Heart left ventricle (tissue), 16 donors: ENCODE data around the gene TMEM121B. TPM values are rescaled to one million over a fixed set of nuclear protein-coding genes. Genes with fewer than 3 reads are reported as not detected.

Source experiments
- ATAC-seq, 4 donors: fragments of 200-7000 bp; cut with Tn5 transposase; one replicate each; pipeline ENCODE4 v1.9.1; 2020 to 2022; ENCODE audit warnings: moderate library complexity in 4 of 4, mild to moderate bottlenecking in 3 of 4, moderate number of reproducible peaks in 1 of 4
- DNase-seq, 5 donors: peaks; one replicate each; pipeline ENCODE4 v3.0.0-alpha.2; 2020
- H3K27ac ChIP-seq, 12 donors: fragments of 200-600 bp; sonication (generic) in 4 of 12; one replicate each; pipeline versions ENCODE4 v1.5.0 to v1.8.0; 2016 to 2022; ENCODE audit warnings: mild to moderate bottlenecking in 2 of 12
- H3K27me3 ChIP-seq, 9 donors: fragments of 200-600 bp; sonication (generic) in 2 of 9; one replicate each; pipeline versions ENCODE4 v1.5.1 to v1.8.0; 2016 to 2022; ENCODE audit warnings: mild to moderate bottlenecking in 3 of 9
- H3K36me3 ChIP-seq, 9 donors: fragments of 200-600 bp; sonication (generic) in 2 of 9; one replicate each; pipeline versions ENCODE4 v1.5.0 to v1.8.0; 2018 to 2022; ENCODE audit warnings: mild to moderate bottlenecking in 2 of 9
- H3K4me1 ChIP-seq, 12 donors: fragments of 200-600 bp; sonication (generic) in 4 of 12; one replicate each; pipeline versions ENCODE4 v1.5.0 to v1.8.0; 2016 to 2022; ENCODE audit warnings: mild to moderate bottlenecking in 3 of 12
- H3K4me3 ChIP-seq, 12 donors: fragments of 200-600 bp; sonication (generic) in 4 of 12; one replicate each; pipeline versions ENCODE4 v1.5.0 to v1.8.0; 2017 to 2022; ENCODE audit warnings: mild to moderate bottlenecking in 9 of 12, moderate library complexity in 4 of 12
- H3K9me3 ChIP-seq, 12 donors: fragments of 200-600 bp; sonication (generic) in 4 of 12; one replicate each; pipeline versions ENCODE4 v1.5.0 to v1.8.0; 2016 to 2022; ENCODE audit warnings: mild to moderate bottlenecking in 1 of 12
- CTCF ChIP-seq, 12 donors: fragments of 200-600 bp; sonication (generic) in 4 of 12; IDR thresholded peaks; one replicate each; pipeline versions ENCODE4 v1.5.0 to v1.8.0; 2018 to 2022; ENCODE audit warnings: antibody characterized with exemption in 12 of 12, mild to moderate bottlenecking in 5 of 12
- POLR2A ChIP-seq, 2 donors: fragments of 450-650 bp; IDR thresholded peaks; one replicate each; pipeline ENCODE4 v1.6.1; 2017; ENCODE audit warnings: antibody characterized with exemption in 2 of 2, mild to moderate bottlenecking in 2 of 2, moderate library complexity in 2 of 2
- WGBS, 4 donors: extraction: QIAGEN DNeasy Blood & Tissue Kit in 2 of 4; methylation state at CpG; one replicate each; pipeline versions ENCODE4 v1.1.5 to v1.1.7; 2013 to 2018; 5-methylcytosine and 5-hydroxymethylcytosine counted together
- intact Hi-C, 10 donors: fragments of 100-400 bp; cut with DNase I; formaldehyde crosslinking; loops; one replicate each; pipeline versions ENCODE4 v1.11.1 to v1.14.2; 2022
- polyA plus RNA-seq, 2 donors: library from polyadenylated mRNA; stranded (reverse); fragments of 200-250 nt; gene quantifications; one replicate each; pipeline ENCODE4 v1.2.3, GENCODE V29; 2013
- total RNA-seq, 9 donors: library from RNA; depleted of rRNA in 2 of 9; stranded (reverse); fragments of >200 nt in 2 of 9; fragmentation: NEBNext Ultra II Directional in 3 of 9; extraction: Animal tissue kit (Norgen Biotek cat#: 25700) in 3 of 9; gene quantifications; one replicate each; pipeline versions ENCODE4 v1.1.0 to v1.2.4, GENCODE V29; 2016 to 2023
- donor health status: ischemic (EF 13 %, LVEDD 7.1; RV severe dilation, severe dysfunction).
- donor health status: healthy with polysubstance abuse.
- donor health status: DM: no; HTN: yes; CAD: no.
- donor health status: DM: no; HTN: no; CAD: no.
- donor health status: ischemic (EF 25% LVEDD 6.9; RV normal size, moderate dysfunction).
- donor health status: ischemic (EF 25% LVEDD 5.7; RV mildly dilated, moderate dysfunction).
- donor health status: healthy.
- donor health status: DM: yes; HTN: yes; CAD: no.
- donor health status: ischemic (EF 35%, LVEDD 5.7; RV mildly dilated, moderate dysfunction).
- donor health status: nonischemic (EF 11% LVEDD 7.7; RV severe dilation, severe dysfunction).
- donor health status: DM: yes; HTN: yes; CAD: no.
- donor health status: PGD.
- donor health status: ischemic (EF 29% LVEDD 5.4; RV normal size, mild dysfunction).
- donor health status: nonischemic (EF 23%, LVEDD 6.1; RV moderate dilation, normal function).

The TMEM121B gene
- total and polyA plus RNA-seq, 11 donors = 0.49 to 3.3 (median 1.7) TPM

GRCh38 chr22:17115236-17115635 lies 5.9 kb downstream of the TMEM121B start:
- Histone ChIP-seq H3K4me3 (no peak overlapping the region), H3K27me3 (no peaks in the 10 kb centered on the region), H3K36me3 (peaks cover 0 to 9% (median 0%) of the 10 kb centered on the region in 9 donors), H3K27ac (peak overlapping the region in 1 of 12 donors; percentile 88), H3K4me1 (peaks cover 0 to 66% (median 12%) of the 10 kb centered on the region in 12 donors), H3K9me3 (no peaks in the 10 kb centered on the region)
- WGBS, 4 donors = 60 to 72% (median 66%) methylated on average over 3 to 4 of the region's 4 CpGs
- ATAC-seq (no peak), DNase-seq (no peak)
- intact Hi-C loops = loop anchor here in 2 of 10 donors (5.0 kb wide), 1 partner anchor 57 kb away; no protein-coding TSS in a partner anchor
- no peak for TF ChIP-seq POLR2A (IDR thresholded peaks at IDR 0.05)
- no peak for TF ChIP-seq CTCF (IDR thresholded peaks at IDR 0.05)

- TF ChIP-seq POLR2A (IDR thresholded peaks at IDR 0.05) = no peak
- no peak for TF ChIP-seq CTCF (IDR thresholded peaks at IDR 0.05)
- ATAC-seq (no peak), DNase-seq (no peak)
- Histone ChIP-seq H3K9me3 (no peaks in the 10 kb centered on the region), H3K4me3 (no peak overlapping the region), H3K27me3 (no peaks in the 10 kb centered on the region), H3K27ac (peak overlapping the region in 1 of 12 donors; percentile 88), H3K36me3 (peaks cover 0 to 12% (median 2%) of the 10 kb centered on the region in 9 donors), H3K4me1 (peaks cover 0 to 65% (median 12%) of the 10 kb centered on the region in 12 donors)
- intact Hi-C loops = loop anchor here in 2 of 10 donors (5.0 kb wide), 1 partner anchor 57 kb away; no protein-coding TSS in a partner anchor
- WGBS, 4 donors = 83 to 88% (median 85%) methylated on average over 9 of the region's 9 CpGs
Measured at GRCh38 chr22:17114898-17115235, 6.3 kb downstream of the TMEM121B start.

- 68 to 79% (median 71%) methylated on average over 13 of the region's 13 CpGs for WGBS, 4 donors
- Histone ChIP-seq H3K27ac (peak overlapping the region in 1 of 12 donors; percentile 88), H3K27me3 (no peaks in the 10 kb centered on the region), H3K4me3 (no peak overlapping the region), H3K36me3 (peaks cover 0 to 18% (median 7%) of the 10 kb centered on the region in 9 donors), H3K9me3 (no peaks in the 10 kb centered on the region), H3K4me1 (peaks cover 0 to 60% (median 11%) of the 10 kb centered on the region in 12 donors)
- no peak for DNase-seq
- no peak for TF ChIP-seq POLR2A (IDR thresholded peaks at IDR 0.05)
- no peak for TF ChIP-seq CTCF (IDR thresholded peaks at IDR 0.05)
- ATAC-seq = no peak
- intact Hi-C loops = no loop called here
Measured at GRCh38 chr22:17114173-17114897, 6.8 kb downstream of the TMEM121B start.

GRCh38 chr22:17113600-17113999 lies 7.6 kb downstream of the TMEM121B start:
- WGBS, 4 donors = 81 to 90% (median 87%) methylated on average over 5 to 8 of the region's 8 CpGs
- no peak for ATAC-seq

More at GRCh38 chr22:17113600-17113999, 7.6 kb downstream of the TMEM121B start:
- Histone ChIP-seq H3K36me3 (peaks cover 0 to 25% (median 14%) of the 10 kb centered on the region in 9 donors), H3K4me3 (no peak overlapping the region), H3K9me3 (no peaks in the 10 kb centered on the region), H3K27ac (peak overlapping the region in 1 of 12 donors; percentile 15), H3K4me1 (peaks cover 0 to 55% (median 9%) of the 10 kb centered on the region in 12 donors), H3K27me3 (no peaks in the 10 kb centered on the region)
- no peak for TF ChIP-seq POLR2A (IDR thresholded peaks at IDR 0.05)
- TF ChIP-seq CTCF (IDR thresholded peaks at IDR 0.05) = no peak
- intact Hi-C loops = no loop called here
- no peak for DNase-seq
